WTC11 (cell line): Measurements from ENCODE around the gene ARVCF.

ENCODE experiments used
- ETV6 ChIP-seq: sonication (generic); formaldehyde crosslinking; IDR thresholded peaks from 2 replicates; pipeline ENCODE4 v1.8.1; 2022; ENCODE audit warnings: mild to moderate bottlenecking, missing genetic modification reagents
- FOXP1 ChIP-seq: sonication (generic); formaldehyde crosslinking; IDR thresholded peaks from 2 replicates; pipeline ENCODE4 v1.8.0; 2022; ENCODE audit warnings: missing genetic modification reagents, mild to moderate bottlenecking, moderate library complexity, borderline replicate concordance
- JUN ChIP-seq: sonication (generic); formaldehyde crosslinking; IDR thresholded peaks from 2 replicates; pipeline ENCODE4 v1.8.0; 2023; ENCODE audit warnings: mild to moderate bottlenecking, missing genetic modification reagents
- TF ChIP-seq, protein P1 (sequence below): fragments of 200-600 bp; IDR thresholded peaks from 2 replicates; pipeline ENCODE4 v1.8.0; 2022; ENCODE audit warnings: antibody characterized with exemption
- TF ChIP-seq, protein P2 (sequence below): sonication (generic); formaldehyde crosslinking; IDR thresholded peaks from 2 replicates; pipeline ENCODE4 v1.8.0; 2022; ENCODE audit warnings: mild to moderate bottlenecking, missing genetic modification reagents
- TF ChIP-seq, protein P3 (sequence below): sonication (generic); formaldehyde crosslinking; IDR thresholded peaks from 2 replicates; pipeline ENCODE4 v1.8.1; 2023; ENCODE audit warnings: mild to moderate bottlenecking, missing genetic modification reagents
- TF ChIP-seq, protein P4 (sequence below): sonication (generic); formaldehyde crosslinking; conservative IDR thresholded peaks from 2 replicates; pipeline ENCODE4 v1.8.1; 2022; ENCODE audit warnings: mild to moderate bottlenecking, missing genetic modification reagents

DNA sequence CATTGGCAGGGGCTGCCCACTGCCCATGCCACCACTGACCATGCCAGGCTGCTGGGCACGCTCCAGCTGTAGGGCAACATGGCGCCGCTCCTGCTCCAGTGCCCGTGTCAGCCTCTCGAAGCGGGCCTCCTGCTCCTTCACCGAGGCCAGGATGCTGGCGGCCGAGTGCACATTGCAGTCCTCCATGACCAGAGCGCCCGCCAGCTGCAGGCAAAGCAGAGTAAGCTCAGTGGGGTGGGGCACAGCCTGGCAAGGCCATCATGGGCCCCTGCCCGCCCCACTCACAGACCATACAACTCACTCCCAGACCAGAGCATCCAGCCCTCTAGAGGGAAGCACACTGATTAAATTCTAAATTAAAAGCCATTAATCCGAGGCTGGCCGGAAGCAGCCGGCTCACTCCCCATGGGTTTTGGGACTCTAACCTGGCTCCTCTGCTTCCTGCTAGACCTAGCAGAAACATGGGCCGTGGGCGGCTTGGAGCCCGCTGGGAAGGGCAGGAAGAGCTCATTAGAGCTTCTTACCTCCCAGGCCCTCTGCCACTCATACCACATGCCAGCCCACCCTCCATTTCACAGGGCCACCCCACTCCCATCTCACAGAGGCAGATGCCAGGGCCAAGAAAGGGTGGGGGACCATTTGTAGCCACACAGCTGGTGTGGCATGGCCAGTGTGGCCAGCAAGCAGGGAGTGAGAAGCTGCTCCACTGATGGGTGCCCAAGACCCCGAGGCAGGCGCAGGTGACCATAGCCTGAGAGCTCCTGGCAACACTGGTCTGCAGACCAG is 25.8 kb downstream of the ARVCF start:
- no peak for TF ChIP-seq ETV6 (CRISPR knock-in tag)
- TF ChIP-seq, protein P1, sequence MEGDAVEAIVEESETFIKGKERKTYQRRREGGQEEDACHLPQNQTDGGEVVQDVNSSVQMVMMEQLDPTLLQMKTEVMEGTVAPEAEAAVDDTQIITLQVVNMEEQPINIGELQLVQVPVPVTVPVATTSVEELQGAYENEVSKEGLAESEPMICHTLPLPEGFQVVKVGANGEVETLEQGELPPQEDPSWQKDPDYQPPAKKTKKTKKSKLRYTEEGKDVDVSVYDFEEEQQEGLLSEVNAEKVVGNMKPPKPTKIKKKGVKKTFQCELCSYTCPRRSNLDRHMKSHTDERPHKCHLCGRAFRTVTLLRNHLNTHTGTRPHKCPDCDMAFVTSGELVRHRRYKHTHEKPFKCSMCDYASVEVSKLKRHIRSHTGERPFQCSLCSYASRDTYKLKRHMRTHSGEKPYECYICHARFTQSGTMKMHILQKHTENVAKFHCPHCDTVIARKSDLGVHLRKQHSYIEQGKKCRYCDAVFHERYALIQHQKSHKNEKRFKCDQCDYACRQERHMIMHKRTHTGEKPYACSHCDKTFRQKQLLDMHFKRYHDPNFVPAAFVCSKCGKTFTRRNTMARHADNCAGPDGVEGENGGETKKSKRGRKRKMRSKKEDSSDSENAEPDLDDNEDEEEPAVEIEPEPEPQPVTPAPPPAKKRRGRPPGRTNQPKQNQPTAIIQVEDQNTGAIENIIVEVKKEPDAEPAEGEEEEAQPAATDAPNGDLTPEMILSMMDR = no peak
- TF ChIP-seq FOXP1 (CRISPR knock-in tag) = no peak
- TF ChIP-seq JUN = no peak
- TF ChIP-seq, protein P2, sequence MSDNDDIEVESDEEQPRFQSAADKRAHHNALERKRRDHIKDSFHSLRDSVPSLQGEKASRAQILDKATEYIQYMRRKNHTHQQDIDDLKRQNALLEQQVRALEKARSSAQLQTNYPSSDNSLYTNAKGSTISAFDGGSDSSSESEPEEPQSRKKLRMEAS = no peak
- TF ChIP-seq, protein P3, sequence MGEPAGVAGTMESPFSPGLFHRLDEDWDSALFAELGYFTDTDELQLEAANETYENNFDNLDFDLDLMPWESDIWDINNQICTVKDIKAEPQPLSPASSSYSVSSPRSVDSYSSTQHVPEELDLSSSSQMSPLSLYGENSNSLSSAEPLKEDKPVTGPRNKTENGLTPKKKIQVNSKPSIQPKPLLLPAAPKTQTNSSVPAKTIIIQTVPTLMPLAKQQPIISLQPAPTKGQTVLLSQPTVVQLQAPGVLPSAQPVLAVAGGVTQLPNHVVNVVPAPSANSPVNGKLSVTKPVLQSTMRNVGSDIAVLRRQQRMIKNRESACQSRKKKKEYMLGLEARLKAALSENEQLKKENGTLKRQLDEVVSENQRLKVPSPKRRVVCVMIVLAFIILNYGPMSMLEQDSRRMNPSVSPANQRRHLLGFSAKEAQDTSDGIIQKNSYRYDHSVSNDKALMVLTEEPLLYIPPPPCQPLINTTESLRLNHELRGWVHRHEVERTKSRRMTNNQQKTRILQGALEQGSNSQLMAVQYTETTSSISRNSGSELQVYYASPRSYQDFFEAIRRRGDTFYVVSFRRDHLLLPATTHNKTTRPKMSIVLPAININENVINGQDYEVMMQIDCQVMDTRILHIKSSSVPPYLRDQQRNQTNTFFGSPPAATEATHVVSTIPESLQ = no peak
- TF ChIP-seq, protein P4, sequence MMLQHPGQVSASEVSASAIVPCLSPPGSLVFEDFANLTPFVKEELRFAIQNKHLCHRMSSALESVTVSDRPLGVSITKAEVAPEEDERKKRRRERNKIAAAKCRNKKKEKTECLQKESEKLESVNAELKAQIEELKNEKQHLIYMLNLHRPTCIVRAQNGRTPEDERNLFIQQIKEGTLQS (CRISPR knock-in tag) = no peak
